ENCODE data around the gene CDK2AP2.

DNA sequence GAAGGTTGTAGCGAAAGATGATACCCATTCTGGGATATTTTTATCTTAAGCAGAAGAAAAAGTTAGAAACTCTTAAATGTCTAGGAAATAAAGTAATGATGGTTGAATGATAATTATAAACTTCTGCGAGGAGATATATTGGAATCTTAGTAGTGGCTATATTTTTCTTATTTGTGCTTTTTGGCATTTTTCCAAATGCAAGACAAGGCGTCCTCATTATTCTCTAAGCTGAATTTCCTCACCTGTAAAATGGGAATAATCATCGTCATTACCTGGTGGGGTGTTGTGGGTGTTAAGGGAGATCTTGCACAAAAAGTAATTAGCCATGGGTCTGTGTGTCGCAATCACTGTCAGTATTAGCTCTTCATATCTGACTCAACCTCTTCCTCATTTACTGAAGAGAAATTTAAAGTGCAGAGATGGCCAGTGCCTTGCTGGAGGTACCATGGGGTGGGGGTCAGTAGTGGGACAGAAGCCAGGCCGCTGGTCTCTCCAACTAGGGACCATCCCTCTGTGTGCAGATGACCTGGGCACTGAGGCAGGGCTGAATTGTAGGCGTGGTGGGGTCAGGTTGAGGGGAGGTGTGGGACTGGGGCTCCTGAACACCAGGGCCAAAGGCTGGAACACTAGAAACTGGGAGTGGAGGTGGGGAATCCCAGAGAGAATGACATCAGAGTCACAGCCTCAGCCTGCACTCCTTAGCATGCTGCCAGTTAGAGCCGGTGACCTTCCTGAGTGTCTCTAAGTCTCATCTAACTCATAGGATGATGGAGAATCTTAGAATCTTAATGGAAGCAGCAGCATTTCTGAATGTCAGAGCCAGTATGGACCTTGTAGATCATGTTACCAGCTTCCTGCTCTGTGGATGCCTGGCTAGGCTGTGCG, 6.9 kb downstream of the CDK2AP2 start:
- TF ChIP-seq, protein P1, sequence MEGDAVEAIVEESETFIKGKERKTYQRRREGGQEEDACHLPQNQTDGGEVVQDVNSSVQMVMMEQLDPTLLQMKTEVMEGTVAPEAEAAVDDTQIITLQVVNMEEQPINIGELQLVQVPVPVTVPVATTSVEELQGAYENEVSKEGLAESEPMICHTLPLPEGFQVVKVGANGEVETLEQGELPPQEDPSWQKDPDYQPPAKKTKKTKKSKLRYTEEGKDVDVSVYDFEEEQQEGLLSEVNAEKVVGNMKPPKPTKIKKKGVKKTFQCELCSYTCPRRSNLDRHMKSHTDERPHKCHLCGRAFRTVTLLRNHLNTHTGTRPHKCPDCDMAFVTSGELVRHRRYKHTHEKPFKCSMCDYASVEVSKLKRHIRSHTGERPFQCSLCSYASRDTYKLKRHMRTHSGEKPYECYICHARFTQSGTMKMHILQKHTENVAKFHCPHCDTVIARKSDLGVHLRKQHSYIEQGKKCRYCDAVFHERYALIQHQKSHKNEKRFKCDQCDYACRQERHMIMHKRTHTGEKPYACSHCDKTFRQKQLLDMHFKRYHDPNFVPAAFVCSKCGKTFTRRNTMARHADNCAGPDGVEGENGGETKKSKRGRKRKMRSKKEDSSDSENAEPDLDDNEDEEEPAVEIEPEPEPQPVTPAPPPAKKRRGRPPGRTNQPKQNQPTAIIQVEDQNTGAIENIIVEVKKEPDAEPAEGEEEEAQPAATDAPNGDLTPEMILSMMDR (IDR thresholded peaks at IDR 0.05), result no peak
- TF ChIP-seq EP300 (IDR thresholded peaks at IDR 0.05), result no peak
- TF ChIP-seq POLR2A (IDR thresholded peaks at IDR 0.05), result no peak
